GM12864 (cell line): ENCODE results near the gene DNAH7.

Source experiments
- DNase-seq: peaks from one replicate; pipeline ENCODE4 v3.0.0-alpha.2; 2011; ENCODE audit warnings: low read depth
- H3K4me3 ChIP-seq: 2 replicates; pipeline ENCODE4 v1.5.1; 2011; ENCODE audit warnings: mild to moderate bottlenecking, low read depth, low read length, control low read depth
- CTCF ChIP-seq: IDR thresholded peaks from 2 replicates; pipeline ENCODE4 v1.5.1; 2011; ENCODE audit warnings: low read depth, mild to moderate bottlenecking, moderate library complexity, low read length, control low read depth, inconsistent platforms; ENCODE audit errors: missing control alignments

The DNAH7 gene

DNA sequence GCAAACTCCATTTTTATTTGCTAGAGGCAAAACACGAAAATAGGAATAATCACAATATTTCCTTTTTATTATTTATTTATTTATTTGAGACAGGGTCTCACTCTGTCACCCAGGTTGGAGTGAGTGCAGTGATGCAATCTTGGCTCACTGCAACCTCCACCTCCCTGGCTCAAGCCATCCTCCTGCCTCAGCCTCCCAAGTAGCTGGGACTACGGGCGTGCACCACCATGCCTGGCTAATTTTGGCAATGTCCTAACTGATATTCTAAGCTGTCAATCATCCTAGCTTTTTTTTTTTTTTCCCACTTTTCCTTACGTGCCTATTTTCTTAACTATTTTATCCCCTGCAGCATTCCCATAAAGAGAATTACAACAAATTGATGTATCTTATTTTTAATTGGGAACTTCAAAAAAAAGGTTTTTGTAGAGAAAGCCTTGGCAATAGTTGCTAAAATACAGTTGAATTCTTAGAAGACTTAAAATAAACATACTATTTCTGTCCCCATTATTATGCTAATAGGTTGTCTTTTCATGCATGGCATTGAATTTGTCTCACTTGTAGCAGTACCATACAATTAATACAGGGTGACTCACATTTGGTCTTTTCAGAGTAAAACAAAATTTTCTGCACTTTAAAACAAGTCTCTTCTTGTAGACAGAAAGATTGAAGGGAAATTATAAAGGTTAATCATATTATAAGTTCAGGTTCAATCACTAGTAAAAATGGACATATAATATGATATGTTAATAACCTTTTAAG lies 258.1 kb downstream of the DNAH7 start:
- no peak overlapping the region for H3K4me3 ChIP-seq
- DNase-seq = no peak
- no peak for TF ChIP-seq CTCF

GRCh38 chr2:195808189-195808588 lies 260.4 kb downstream of the DNAH7 start:
- no peak for TF ChIP-seq CTCF
- H3K4me3 ChIP-seq = no peak overlapping the region
- DNase-seq = no peak

GRCh38 chr2:195805283-195805976 lies 263.2 kb downstream of the DNAH7 start:
- H3K4me3 ChIP-seq = no peak overlapping the region
- no peak for DNase-seq
- no peak for TF ChIP-seq CTCF

- no peak overlapping the region for H3K4me3 ChIP-seq
- no peak for TF ChIP-seq CTCF
- no peak for DNase-seq
These were observed 272.8 kb downstream of the DNAH7 start for GRCh38 chr2:195795879-195796278.

- no peak for TF ChIP-seq CTCF
- no peak for DNase-seq
- H3K4me3 ChIP-seq = no peak overlapping the region
These were observed 274.8 kb downstream of the DNAH7 start for GRCh38 chr2:195793881-195794280.

DNA sequence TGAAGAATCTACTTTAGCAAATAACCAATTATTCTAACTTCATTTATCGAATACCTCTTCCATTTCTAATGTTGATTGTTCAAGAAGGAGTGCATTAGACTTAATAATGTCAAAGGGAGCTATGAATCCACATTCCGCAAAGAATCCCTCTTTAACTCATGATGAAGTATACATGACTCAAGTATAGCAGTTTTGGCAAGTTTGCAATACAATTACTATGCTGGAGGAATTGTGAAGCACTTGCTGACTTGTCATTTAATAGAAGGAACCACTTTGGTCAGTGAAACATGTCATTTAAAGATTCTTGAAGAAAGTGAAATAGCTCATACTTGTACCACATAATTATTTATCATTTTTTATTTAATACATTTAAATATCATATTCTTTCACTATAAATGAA lies 286.5 kb downstream of the DNAH7 start:
- no peak for DNase-seq
- no peak for TF ChIP-seq CTCF
- no peak overlapping the region for H3K4me3 ChIP-seq
